GM12874 (cell line): Measurements from ENCODE around the gene MTIF3.

Experiments
- TF ChIP-seq, protein P1 (sequence below): IDR thresholded peaks from 2 replicates; pipeline ENCODE4 v1.5.1; 2011; ENCODE audit warnings: low read depth, mild to moderate bottlenecking, control low read depth, low read length, moderate library complexity; ENCODE audit not compliant: insufficient read depth

MTIF3 gene, protein sequence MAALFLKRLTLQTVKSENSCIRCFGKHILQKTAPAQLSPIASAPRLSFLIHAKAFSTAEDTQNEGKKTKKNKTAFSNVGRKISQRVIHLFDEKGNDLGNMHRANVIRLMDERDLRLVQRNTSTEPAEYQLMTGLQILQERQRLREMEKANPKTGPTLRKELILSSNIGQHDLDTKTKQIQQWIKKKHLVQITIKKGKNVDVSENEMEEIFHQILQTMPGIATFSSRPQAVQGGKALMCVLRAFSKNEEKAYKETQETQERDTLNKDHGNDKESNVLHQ

DNA sequence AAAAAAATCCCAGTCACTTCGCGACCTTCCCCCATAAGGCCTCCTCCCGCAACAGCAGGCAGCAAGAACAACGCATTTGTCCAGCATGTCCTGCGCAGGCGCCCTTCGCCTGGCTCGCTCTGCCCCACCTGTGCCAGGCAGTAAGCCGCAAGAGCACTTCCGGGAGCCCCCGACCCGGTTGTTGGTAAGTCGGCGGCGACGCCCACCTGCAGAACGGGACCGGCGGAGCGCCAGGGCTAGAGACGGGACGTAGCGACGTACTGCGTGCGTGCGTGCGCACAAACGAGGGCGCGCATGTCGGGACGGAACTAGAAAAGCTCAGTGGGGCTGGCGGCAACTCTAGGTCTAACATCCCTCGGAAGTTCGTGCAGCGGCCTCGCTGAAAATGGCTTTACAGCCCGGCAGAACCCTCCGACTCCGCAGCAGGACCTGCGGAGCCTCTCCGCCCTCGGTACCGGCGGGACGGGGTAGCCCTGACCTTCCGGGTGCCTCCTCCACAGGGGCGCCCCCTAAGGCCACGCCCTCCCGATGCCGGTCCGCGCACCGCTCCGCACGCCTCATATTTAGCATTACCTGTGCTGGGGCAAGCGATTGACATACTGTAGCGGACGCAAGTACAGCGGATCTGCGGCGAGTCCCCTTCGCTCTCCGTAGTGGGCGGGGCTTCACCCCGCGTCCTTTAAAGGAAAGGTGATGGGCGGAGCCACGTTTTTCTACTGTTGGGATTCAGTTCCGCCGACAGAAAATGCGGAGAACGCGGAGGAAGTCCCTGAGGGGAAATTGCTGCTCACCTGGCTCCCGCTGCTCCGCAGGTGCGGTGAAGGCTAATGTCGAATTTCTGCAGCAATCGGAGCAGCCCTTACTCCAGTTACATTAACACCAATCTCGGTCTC, at the start of gene MTIF3:
Gene MTIF3, minus strand, starts transcription at position 629 of the 893 bp plus-strand sequence. CDS start 10,116 bp downstream, outside the sequence.
- TF ChIP-seq, protein P1, sequence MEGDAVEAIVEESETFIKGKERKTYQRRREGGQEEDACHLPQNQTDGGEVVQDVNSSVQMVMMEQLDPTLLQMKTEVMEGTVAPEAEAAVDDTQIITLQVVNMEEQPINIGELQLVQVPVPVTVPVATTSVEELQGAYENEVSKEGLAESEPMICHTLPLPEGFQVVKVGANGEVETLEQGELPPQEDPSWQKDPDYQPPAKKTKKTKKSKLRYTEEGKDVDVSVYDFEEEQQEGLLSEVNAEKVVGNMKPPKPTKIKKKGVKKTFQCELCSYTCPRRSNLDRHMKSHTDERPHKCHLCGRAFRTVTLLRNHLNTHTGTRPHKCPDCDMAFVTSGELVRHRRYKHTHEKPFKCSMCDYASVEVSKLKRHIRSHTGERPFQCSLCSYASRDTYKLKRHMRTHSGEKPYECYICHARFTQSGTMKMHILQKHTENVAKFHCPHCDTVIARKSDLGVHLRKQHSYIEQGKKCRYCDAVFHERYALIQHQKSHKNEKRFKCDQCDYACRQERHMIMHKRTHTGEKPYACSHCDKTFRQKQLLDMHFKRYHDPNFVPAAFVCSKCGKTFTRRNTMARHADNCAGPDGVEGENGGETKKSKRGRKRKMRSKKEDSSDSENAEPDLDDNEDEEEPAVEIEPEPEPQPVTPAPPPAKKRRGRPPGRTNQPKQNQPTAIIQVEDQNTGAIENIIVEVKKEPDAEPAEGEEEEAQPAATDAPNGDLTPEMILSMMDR = no peak

DNA sequence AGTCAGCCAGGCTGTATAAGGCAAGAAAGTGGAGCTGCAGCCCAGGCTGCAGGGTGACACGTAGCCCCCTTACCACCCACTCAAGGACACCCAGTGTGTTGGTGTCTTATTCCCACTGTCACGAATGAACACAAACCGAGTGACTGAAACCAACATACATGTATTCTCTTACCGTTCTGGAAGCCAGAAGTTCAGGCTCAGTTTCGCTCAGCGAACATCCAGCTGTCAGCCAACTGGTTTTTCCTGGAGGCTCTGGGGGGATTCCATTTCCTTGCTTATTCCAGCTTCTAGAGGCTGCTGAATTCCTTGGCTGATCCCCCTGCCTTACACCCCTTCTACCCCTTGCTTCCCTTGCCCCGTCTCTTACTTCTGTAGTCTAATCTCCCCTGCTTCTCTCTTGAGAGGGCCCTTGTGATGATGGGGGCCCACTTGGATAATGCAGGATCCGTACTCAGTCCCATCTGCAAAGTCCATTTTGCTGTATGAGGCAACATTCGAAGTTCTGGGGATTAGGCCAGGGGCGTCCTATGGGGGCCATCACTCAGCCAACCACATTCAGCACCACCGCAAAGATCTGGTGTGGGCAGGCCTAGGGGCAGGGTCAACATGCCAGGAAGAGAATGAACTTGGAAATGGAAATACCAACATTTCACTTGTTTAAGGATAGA, 47.3 kb upstream of the MTIF3 start:
- TF ChIP-seq, protein P1 = no peak

DNA sequence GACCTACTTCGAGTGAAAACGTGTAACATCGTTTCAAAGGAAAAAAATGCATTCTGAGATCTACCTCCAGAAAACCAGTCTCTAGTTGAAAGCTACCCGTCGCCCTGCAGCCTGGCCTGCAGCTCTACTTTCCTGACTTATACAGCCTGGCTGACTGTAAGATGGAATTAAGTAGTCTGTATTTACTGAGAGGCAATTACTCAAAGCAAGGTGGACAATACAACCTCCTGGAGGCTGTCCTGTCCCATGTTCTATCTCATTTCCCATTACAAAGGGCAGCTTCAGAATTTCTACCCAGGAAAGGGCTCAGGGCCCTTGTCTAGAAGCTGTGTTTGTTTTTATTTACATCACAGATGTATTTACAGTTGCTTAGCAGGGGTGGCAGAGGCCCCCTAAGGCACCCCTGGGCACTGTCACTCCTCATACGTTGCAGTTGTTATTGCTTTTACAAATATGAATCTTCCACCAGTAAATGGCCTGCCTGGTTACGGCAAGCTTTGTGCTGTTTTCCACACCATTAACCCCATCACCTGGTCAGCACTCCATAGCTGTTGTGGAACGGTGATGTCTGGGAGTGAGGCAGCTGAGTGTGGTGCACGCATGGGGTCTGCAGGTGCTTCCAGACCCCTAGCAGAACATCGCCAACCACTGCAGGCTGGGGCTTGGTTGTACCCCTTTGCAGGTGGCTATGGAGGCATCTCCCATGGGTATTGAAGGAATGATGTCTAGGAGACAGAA, 46.3 kb upstream of the MTIF3 start:
- TF ChIP-seq, protein P1 = no peak

DNA sequence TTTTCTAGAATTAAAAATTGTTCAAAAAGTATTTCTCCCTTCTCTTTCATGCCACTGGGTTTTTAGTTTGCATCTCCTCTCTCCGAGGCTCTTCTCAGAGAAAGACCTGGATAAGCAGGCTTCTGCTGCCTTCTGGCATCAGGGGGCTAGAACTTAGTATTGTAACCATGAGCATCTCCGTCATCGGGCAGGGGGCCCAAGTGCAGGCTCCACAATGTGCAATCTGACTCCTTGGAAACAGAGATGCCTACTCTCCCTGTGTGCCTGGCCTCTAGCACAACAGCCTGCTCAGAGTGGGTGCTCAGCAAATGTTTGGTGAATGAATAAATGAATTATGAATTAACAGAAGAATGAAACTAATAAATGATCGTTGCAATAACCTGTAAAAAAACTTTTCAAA, 45.6 kb upstream of the MTIF3 start:
- TF ChIP-seq, protein P1 = no peak

DNA sequence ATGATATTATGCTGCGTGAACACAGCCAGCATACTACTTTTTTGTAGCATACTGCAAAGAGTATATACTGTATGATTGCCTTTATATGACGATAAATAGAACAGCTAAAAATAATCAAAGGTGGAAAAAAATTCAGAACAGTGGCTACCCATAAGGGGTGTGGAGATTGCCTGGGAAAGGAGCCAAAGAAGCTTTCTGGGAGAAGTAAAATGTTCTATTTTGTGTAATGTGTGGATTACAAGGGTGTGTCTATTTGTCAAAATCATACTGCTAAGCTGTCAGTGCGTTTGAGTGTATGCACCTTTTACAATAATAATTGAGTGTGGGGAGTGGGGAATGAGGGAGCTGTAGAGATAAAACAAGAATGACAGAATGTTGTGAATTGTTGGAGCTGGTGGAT, 45.2 kb upstream of the MTIF3 start:
- TF ChIP-seq, protein P1 = no peak

DNA sequence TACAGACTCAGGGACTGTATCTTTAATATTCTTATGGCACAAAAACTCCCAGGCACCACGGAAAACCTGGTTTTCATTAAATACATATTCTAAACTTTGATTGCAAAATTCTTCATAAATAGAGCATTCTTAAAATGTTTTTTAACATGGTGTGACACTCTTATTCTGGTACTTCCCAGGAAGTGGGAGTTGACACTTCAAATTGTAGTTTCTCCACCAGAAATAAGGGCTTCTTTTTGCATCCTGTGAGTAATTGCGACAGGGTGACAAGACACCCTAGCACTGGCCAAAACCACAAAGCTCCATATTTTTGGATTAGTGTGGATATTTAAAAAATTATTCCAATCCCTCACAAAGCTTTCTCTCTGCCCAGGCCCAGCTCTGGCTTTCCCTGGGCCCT, 43.6 kb upstream of the MTIF3 start:
- TF ChIP-seq, protein P1 = no peak
